Heart right ventricle (tissue), 16 donors: ENCODE measurements around the gene BLOC1S3. TPM values are rescaled to one million over a fixed set of nuclear protein-coding genes. Genes with fewer than 3 reads are reported as not detected.
A peak's percentile ranks its signal among the peaks of the same experiment; 100 is the strongest.

ENCODE experiments used
- ATAC-seq, 8 donors: fragments of 200-7000 bp; cut with Tn5 transposase; one replicate each; pipeline ENCODE4 v1.9.1; 2020; ENCODE audit warnings: mild to moderate bottlenecking in 8 of 8, moderate library complexity in 8 of 8, moderate number of reproducible peaks in 1 of 8
- DNase-seq, 2 donors: peaks; one replicate each; pipeline ENCODE4 v3.0.0-alpha.2; 2020
- H3K27ac ChIP-seq, 10 donors: fragments of 200-600 bp; sonication (generic) in 2 of 10; one replicate each; pipeline versions ENCODE4 v1.5.0 to v1.8.0; 2020 to 2022; ENCODE audit warnings: mild to moderate bottlenecking in 3 of 10
- H3K27me3 ChIP-seq, 7 donors: fragments of 200-600 bp; one replicate each; pipeline ENCODE4 v1.8.0; 2021 to 2022; ENCODE audit warnings: mild to moderate bottlenecking in 2 of 7
- H3K36me3 ChIP-seq, 9 donors: fragments of 200-600 bp; sonication (generic) in 1 of 9; one replicate each; pipeline versions ENCODE4 v1.5.0 to v1.8.0; 2020 to 2022; ENCODE audit warnings: mild to moderate bottlenecking in 2 of 9
- H3K4me1 ChIP-seq, 9 donors: fragments of 200-600 bp; sonication (generic) in 1 of 9; one replicate each; pipeline versions ENCODE4 v1.5.0 to v1.8.0; 2020 to 2022; ENCODE audit warnings: mild to moderate bottlenecking in 4 of 9
- H3K4me3 ChIP-seq, 10 donors: fragments of 200-600 bp; sonication (generic) in 2 of 10; one replicate each; pipeline versions ENCODE4 v1.5.0 to v1.8.0; 2020 to 2022; ENCODE audit warnings: mild to moderate bottlenecking in 7 of 10, moderate library complexity in 2 of 10
- H3K9me3 ChIP-seq, 11 donors: fragments of 200-600 bp in 10 of 11; sonication (generic) in 2 of 11; one replicate each; pipeline versions ENCODE4 v1.5.0 to v1.8.0; 2013 to 2022; ENCODE audit warnings: mild to moderate bottlenecking in 2 of 11, control low read depth in 1 of 11, moderate library complexity in 1 of 11
- CTCF ChIP-seq, 9 donors: fragments of 200-600 bp; sonication (generic) in 2 of 9; IDR thresholded peaks; one replicate each; pipeline versions ENCODE4 v1.5.0 to v1.8.0; 2021 to 2022; ENCODE audit warnings: antibody characterized with exemption in 9 of 9, mild to moderate bottlenecking in 5 of 9, moderate library complexity in 1 of 9
- WGBS, 2 donors: extraction: QIAGEN DNeasy Blood & Tissue Kit; methylation state at CpG; one replicate each; pipeline ENCODE4 v1.1.7; 2013; ENCODE audit warnings: inconsistent platforms in 1 of 2; 5-methylcytosine and 5-hydroxymethylcytosine counted together
- intact Hi-C, 10 donors: fragments of 100-400 bp; cut with DNase I; formaldehyde crosslinking; loops; one replicate each; pipeline versions ENCODE4 v1.11.1 to v1.14.2; 2022
- polyA plus RNA-seq, 2 donors: library from polyadenylated mRNA; stranded (reverse); fragments of 200-250 nt; gene quantifications; one replicate each; pipeline ENCODE4 v1.2.3, GENCODE V29; 2013
- total RNA-seq, 10 donors: library from RNA; stranded (reverse); fragmentation: NEBNext Ultra II Directional in 3 of 10; extraction: Animal tissue kit (Norgen Biotek cat#: 25700) in 3 of 10; gene quantifications; one replicate each; pipeline versions ENCODE4 v1.2.1 to v1.2.4, GENCODE V29; 2021 to 2023
- donor health status: Arrhythmogenic right ventricular cardiomyopathy.
- donor health status: ischemic (EF 13 %, LVEDD 7.1; RV severe dilation, severe dysfunction).
- donor health status: healthy with polysubstance abuse.
- donor health status: DM: no; HTN: yes; CAD: no.
- donor health status: DM: no; HTN: no; CAD: no.
- donor health status: ischemic (EF 25% LVEDD 6.9; RV normal size, moderate dysfunction).
- donor health status: ischemic (EF 25% LVEDD 5.7; RV mildly dilated, moderate dysfunction).
- donor health status: healthy.
- donor health status: DM: yes; HTN: yes; CAD: no.
- donor health status: Ischemic cardiomyopathy.
- donor health status: ischemic (EF 35%, LVEDD 5.7; RV mildly dilated, moderate dysfunction).
- donor health status: nonischemic (EF 11% LVEDD 7.7; RV severe dilation, severe dysfunction).
- donor health status: DM: yes; HTN: yes; CAD: no.
- donor health status: PGD.
- donor health status: ischemic (EF 29% LVEDD 5.4; RV normal size, mild dysfunction).
- donor health status: nonischemic (EF 23%, LVEDD 6.1; RV moderate dilation, normal function).

BLOC1S3 gene
- total and polyA plus RNA-seq, 12 donors, result 2.2 to 8.6 (median 4.8) TPM

GRCh38 chr19:45179072-45179891, 698 bp downstream of the BLOC1S3 start:
- intact Hi-C loops, result loop anchor here in 4 of 10 donors (5.0 to 10.0 kb wide), 3 partner anchors 77 to 284 kb away; partner anchors contain the start of genes PPP1R37 (in 2 of the 4) and TOMM40 (in 1 of the 4)

GRCh38 chr19:45179892-45180370, 1.3 kb downstream of the BLOC1S3 start:
- H3K4me3 ChIP-seq, result peak overlapping the region; percentile 51 to 96 (median 83)
- 55 to 57% methylated on average over 9 of the region's 9 CpGs for WGBS, 2 donors
- H3K27ac ChIP-seq, result peak overlapping the region in 7 of 10 donors; percentile 63 to 93 (median 87)
- H3K9me3 ChIP-seq, result no peaks in the 10 kb centered on the region
- H3K4me1 ChIP-seq, result peaks cover 3 to 51% (median 31%) of the 10 kb centered on the region in 9 donors
- intact Hi-C loops, result loop anchor here in 6 of 10 donors (5.0 to 10.0 kb wide), 5 partner anchors 65 to 285 kb away; partner anchors contain the start of genes PPP1R37 (in 3 of the 6), EXOC3L2 (in 1 of the 6) and TOMM40 (in 1 of the 6)
- H3K36me3 ChIP-seq, result peaks cover 0 to 18% (median 0%) of the 10 kb centered on the region in 9 donors
- TF ChIP-seq CTCF (IDR thresholded peaks at IDR 0.05), result no peak
- H3K27me3 ChIP-seq, result no peaks in the 10 kb centered on the region
- DNase-seq (no peak), ATAC-seq (no peak)

More at GRCh38 chr19:45179072-45179891, 698 bp downstream of the BLOC1S3 start:
- ATAC-seq (no peak), DNase-seq (peak; percentile 26 to 44)
- H3K27me3 ChIP-seq, result no peaks in the 10 kb centered on the region
- H3K36me3 ChIP-seq, result peaks cover 0 to 18% (median 0%) of the 10 kb centered on the region in 9 donors
- H3K27ac ChIP-seq, result peak overlapping the region; percentile 26 to 93 (median 87)
- 2 to 3% methylated on average over 74 to 97 of the region's 97 CpGs for WGBS, 2 donors
- H3K4me1 ChIP-seq, result peaks cover 3 to 46% (median 31%) of the 10 kb centered on the region in 9 donors
- peak overlapping the region; percentile 51 to 96 (median 83) for H3K4me3 ChIP-seq
- H3K9me3 ChIP-seq, result no peaks in the 10 kb centered on the region
- no peak for TF ChIP-seq CTCF (IDR thresholded peaks at IDR 0.05)

GRCh38 chr19:45180936-45181335, 2.4 kb downstream of the BLOC1S3 start:
- TF ChIP-seq CTCF (IDR thresholded peaks at IDR 0.05), result no peak
- no peaks in the 10 kb centered on the region for H3K9me3 ChIP-seq
- WGBS, 2 donors, result 86% methylated on average over 7 of the region's 7 CpGs
- no peak overlapping the region for H3K27ac ChIP-seq
- H3K36me3 ChIP-seq, result peaks cover 0 to 18% (median 0%) of the 10 kb centered on the region in 9 donors
- H3K4me1 ChIP-seq, result peaks cover 3 to 53% (median 31%) of the 10 kb centered on the region in 9 donors
- no peaks in the 10 kb centered on the region for H3K27me3 ChIP-seq
- intact Hi-C loops, result loop anchor here in 2 of 10 donors (10.0 kb wide), 2 partner anchors 64 to 86 kb away; partner anchors contain the start of genes EXOC3L2 (in 1 of the 2) and PPP1R37 (in 1 of the 2)
- H3K4me3 ChIP-seq, result no peak overlapping the region
- ATAC-seq (no peak), DNase-seq (no peak)

- ATAC-seq (no peak), DNase-seq (no peak)
- no peak for TF ChIP-seq CTCF (IDR thresholded peaks at IDR 0.05)
- Histone ChIP-seq H3K4me3 (no peak overlapping the region), H3K9me3 (no peaks in the 10 kb centered on the region), H3K27me3 (no peaks in the 10 kb centered on the region), H3K36me3 (peaks cover 0 to 18% (median 0%) of the 10 kb centered on the region in 9 donors), H3K4me1 (peaks cover 3 to 42% (median 24%) of the 10 kb centered on the region in 9 donors), H3K27ac (no peak overlapping the region)
- intact Hi-C loops, result loop anchor here in 2 of 10 donors (10.0 kb wide), 2 partner anchors 62 to 88 kb away; partner anchors contain the start of genes EXOC3L2 (in 1 of the 2) and PPP1R37 (in 1 of the 2)
- 64 to 70% methylated on average over 4 of the region's 4 CpGs for WGBS, 2 donors
Measured at GRCh38 chr19:45182758-45183157, 4.2 kb downstream of the BLOC1S3 start.
